A549 treated with GW870086 at 1 μM for 4 hours (cell line): ENCODE results near the gene AGPAT4. TPM values are rescaled to one million over a fixed set of nuclear protein-coding genes. Genes with fewer than 3 reads are reported as not detected.

Experiments used
- total RNA-seq: library from RNA; stranded (reverse); fragments of 200-300 nt; extraction: Qiagen RNA extraction; gene quantifications from 5 replicates; pipeline ENCODE4 v1.2.3, GENCODE V29; 2022; ENCODE audit warnings: low read depth

The AGPAT4 gene, protein sequence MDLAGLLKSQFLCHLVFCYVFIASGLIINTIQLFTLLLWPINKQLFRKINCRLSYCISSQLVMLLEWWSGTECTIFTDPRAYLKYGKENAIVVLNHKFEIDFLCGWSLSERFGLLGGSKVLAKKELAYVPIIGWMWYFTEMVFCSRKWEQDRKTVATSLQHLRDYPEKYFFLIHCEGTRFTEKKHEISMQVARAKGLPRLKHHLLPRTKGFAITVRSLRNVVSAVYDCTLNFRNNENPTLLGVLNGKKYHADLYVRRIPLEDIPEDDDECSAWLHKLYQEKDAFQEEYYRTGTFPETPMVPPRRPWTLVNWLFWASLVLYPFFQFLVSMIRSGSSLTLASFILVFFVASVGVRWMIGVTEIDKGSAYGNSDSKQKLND
- total RNA-seq, result 3.4 to 6.3 TPM (median 5.3 TPM) in 5 replicates

DNA sequence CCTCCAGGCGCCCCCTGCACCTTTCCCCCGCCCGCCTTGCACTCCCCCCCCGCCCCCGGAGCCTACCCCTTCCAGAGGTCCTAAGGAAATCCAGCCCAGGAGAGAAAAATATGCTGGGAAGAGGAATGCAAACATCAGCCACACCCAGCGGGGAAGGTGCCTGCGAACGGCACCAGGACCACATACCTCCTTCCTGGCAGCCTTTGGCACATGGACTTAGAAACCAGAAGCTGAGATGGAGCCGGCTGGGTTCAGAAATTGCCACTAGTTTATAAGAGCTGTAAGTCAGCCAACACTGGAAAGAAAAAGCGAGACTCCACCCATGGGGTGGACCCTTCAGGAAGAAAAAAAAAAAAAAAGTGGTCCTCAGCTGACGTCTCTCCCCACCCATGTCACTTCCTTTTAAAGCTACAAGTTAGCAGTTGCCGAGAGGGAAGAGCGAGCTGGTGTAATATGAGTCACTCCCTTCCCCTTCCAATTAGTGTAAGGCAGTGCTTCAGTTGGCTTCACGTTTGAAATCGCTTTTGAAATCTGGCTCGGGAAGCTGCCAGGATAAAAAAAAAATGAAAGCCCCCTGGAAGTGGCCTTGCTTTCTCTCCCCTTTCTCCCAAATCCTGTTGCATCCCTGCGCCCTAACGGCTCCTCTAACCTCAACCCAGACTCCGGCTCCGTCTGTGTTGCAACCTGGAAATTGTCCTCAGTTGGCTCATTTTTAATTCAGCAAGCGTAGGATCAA lies at the start of gene AGPAT4:
Gene AGPAT4 (minus strand): TSS at position 310 of the 736 bp plus-strand sequence. CDS start 41,848 bp downstream, outside the sequence.

